GM12872 (cell line): ENCODE measurements around the gene SH3D19.

Experiments
- TF ChIP-seq, protein P1 (sequence below): IDR thresholded peaks from 3 replicates; pipeline ENCODE4 v1.5.1; 2011; ENCODE audit warnings: low read depth, mild to moderate bottlenecking, low read length, moderate library complexity; ENCODE audit not compliant: insufficient read depth

The SH3D19 gene

DNA sequence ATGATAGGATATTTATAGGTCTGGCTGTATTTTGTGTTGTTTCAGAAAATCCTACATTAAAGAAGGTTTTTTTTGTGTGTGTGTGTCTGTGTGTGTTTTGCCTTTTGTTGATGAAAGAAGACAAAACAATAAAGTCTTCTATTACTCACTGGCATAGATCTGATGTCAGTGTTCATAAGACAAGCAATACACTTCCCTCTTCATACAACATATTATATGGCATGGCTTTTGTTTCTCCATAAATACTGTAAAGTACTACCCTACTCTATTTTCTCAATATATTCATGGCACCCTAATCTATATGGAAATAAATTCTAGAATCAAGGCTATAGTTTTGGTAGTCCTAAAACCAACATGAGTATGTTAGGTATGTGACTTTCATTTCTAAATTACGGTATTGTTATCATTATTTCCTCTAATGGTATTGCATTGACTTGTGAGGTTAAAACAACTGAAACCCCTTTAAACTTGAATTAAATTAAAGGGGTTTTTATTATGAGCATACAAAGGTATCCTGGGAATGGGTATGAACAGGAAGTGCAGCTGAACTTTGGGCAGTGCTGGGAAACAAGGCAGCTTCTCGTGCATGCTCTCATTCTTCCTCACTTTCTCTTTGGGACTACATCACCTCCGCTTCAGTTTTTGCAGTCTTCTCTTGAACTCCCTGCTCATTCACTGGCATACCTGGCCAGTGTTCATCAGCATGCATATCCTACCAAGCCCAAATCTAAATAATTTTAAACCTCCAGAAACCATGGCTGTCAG is 119.0 kb downstream of the SH3D19 start:
- TF ChIP-seq, protein P1, sequence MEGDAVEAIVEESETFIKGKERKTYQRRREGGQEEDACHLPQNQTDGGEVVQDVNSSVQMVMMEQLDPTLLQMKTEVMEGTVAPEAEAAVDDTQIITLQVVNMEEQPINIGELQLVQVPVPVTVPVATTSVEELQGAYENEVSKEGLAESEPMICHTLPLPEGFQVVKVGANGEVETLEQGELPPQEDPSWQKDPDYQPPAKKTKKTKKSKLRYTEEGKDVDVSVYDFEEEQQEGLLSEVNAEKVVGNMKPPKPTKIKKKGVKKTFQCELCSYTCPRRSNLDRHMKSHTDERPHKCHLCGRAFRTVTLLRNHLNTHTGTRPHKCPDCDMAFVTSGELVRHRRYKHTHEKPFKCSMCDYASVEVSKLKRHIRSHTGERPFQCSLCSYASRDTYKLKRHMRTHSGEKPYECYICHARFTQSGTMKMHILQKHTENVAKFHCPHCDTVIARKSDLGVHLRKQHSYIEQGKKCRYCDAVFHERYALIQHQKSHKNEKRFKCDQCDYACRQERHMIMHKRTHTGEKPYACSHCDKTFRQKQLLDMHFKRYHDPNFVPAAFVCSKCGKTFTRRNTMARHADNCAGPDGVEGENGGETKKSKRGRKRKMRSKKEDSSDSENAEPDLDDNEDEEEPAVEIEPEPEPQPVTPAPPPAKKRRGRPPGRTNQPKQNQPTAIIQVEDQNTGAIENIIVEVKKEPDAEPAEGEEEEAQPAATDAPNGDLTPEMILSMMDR: no peak

DNA sequence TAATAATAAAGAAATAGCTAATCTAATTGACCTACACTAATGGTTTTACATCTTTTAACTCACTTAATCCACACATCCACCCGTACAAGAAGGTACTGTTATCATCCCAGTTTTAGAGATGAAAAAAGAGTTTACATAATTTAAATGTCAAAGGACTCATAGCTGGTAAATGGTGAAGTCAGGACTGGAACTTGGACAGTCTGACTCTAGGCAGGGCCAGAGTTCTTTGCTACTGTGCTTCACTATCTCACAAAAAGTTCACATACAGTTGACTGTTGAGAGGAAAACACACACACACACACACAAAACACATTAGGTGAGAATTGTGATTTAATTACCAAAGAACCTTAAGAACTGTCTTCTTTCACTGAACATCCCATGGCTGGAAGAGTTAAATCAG is 119.7 kb downstream of the SH3D19 start:
- TF ChIP-seq, protein P1: no peak

DNA sequence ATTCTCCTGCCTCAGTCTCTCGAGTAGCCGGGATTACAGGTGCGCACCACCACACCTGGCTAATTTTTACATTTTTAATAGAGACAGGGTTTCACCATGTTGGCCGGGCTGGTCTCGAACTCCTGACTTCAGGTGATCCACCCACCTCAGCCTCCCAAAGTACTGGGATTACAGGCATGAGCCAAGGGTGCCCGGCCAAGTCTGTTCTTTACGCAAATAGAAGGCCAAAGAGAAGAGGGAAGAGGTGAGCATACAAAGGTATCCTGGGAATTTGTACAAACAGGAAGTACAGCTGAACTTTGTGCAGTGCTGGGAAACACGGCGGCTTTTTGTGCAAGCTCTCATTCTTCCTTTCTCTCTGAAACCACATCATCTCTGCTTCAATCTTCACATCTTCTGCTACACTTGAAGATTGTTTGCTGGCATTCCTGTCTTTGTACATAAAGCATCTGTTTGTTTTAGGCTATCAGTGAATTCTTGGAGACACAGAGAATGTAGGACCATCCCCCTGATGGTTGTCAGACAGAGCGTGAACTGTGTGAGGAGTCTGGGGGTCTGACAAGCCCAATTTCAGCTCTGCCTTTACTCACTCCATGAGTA is 120.4 kb downstream of the SH3D19 start:
- TF ChIP-seq, protein P1: no peak

DNA sequence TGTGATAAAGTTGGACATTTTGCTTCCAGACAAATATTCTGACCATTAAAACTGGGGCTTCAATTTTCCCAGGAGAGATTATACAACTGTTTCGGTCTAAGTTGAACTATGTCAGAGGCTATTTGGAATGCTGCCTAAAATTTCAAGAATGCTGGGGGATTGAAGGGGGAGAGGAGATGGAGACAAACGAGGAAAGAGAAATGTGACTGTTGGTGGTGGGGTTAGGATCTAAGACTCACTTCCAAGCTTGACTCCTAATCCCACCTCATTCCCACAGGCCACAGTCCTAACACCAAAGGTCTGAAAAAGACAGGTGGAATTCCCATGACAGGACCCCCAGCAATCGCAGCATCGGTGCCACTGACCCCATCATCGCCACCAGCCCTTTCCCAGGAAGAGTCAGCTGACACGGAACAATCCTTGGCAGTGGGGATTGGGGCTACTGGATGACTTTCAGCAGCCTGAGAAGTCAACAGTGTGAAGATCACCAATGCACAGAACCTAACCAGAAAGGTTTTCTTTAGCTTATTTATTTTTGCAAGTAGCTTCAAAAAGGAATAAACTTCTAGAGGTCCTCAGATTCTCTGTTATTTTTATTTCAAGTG is 122.5 kb downstream of the SH3D19 start:
- TF ChIP-seq, protein P1: no peak

DNA sequence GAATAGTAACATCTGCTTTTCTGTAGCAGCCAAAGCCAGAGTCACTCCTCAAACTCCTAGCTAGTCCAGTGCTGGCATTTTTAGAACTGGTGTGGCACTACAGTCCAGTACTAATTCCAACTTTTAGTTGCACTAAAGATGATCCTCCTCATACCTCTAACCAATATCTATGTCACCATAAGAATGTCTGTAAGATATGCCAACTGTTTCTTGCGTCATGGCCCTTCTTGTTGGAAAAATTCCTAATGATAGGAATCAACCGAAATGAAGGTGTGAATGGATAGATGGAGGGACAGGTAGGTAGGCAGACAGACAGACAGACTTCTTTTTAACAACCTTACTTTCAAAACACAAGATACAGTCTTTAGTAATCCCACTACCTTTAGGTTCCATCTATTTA is 123.0 kb downstream of the SH3D19 start:
- TF ChIP-seq, protein P1: no peak

DNA sequence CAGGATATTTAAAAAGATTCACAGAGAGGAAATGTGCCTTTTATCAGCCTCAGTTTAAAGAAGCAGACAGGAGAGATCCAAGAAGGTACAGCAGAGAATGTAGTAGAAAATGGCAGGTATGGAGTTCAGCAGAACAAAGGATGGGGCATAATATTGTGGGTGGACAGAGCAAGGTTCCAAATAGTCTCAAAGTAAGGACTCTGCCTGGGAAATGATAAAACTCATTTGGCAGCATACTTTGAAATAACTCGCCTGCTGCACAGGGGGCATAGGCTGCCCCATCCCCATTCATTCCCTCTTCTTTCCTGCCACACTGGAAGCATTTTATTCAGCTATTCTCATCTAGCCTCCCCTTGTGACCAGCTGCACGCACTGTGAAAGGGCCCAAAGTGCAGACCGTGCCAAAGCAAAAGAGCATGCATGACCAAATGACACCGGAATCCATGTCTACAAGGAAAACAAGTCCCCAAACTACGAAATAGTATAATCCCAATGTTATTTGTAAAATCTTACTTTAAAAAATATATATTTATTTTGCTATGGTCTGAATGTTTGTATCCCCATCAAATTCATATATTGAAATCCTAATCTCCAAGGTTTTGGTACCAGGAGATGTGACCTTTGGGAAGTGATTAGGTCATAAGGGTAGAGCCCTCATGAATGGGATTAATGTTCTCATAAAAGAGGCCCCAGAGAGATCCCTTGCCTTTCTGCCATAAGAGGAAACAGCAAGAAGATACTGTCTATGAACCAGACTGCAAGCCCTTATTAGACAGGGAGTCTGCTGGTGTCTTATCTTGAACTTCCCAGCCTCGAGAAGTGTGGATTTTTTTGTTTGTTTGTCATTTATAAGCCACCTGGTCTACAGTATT is 125.8 kb downstream of the SH3D19 start:
- TF ChIP-seq, protein P1: no peak

DNA sequence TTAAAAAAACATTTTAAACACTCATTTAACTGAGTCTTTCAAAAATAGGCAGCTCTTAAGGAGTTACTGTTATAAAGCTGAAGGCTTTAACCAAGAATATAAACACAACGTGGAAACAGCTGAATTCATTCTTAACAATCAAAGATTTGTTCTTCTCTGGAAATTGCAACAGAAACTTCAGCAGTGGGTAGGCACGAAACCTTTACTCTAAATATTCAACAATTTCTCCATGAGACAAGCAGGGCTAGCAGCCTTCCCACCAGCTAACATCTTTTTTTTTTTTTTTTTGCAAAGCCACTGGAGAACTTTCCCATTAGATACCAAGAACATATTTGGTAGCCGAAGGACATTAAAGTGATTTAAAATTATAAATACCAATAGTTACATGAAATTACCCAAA is 126.7 kb downstream of the SH3D19 start:
- TF ChIP-seq, protein P1: no peak
